ENCODE measurements around the gene ASCC1. TPM values are rescaled to one million over a fixed set of nuclear protein-coding genes. Genes with fewer than 3 reads are reported as not detected.

ASCC1 gene
- total RNA-seq, 4 donors from 2014 or later, result 13.4 to 34.0 (median 20.5) TPM

GRCh38 chr10:72126184-72126871 lies 89.7 kb downstream of the ASCC1 start:
- in situ Hi-C loops (cut with MboI; ENCODE audit: low pct_ligation_motif_present in 1 of 4, low pct_unique_long_range_greater_than_20kb in 1 of 4, low sequenced_read_pairs in 3 of 4) (loop anchor here in 1 of 4 donors (25.0 kb wide), 1 partner anchor 211 kb away; no protein-coding TSS in a partner anchor), intact Hi-C loops (cut with DNase I; ENCODE audit: low total_unique reads) (no loop called here)
- Histone ChIP-seq H3K9me3 (no peaks in the 10 kb centered on the region), H3K27ac (no peak overlapping the region), H3K4me3 (no peak overlapping the region), H3K4me1 (peaks cover 0 to 22% (median 0%) of the 10 kb centered on the region in 4 donors), H3K36me3 (peaks cover 0 to 11% (median 4%) of the 10 kb centered on the region in 4 donors), H3K27me3 (no peaks in the 10 kb centered on the region)
- no peak for TF ChIP-seq EP300 (IDR thresholded peaks at IDR 0.05; ENCODE audit: low read depth)
- TF ChIP-seq, protein P1, sequence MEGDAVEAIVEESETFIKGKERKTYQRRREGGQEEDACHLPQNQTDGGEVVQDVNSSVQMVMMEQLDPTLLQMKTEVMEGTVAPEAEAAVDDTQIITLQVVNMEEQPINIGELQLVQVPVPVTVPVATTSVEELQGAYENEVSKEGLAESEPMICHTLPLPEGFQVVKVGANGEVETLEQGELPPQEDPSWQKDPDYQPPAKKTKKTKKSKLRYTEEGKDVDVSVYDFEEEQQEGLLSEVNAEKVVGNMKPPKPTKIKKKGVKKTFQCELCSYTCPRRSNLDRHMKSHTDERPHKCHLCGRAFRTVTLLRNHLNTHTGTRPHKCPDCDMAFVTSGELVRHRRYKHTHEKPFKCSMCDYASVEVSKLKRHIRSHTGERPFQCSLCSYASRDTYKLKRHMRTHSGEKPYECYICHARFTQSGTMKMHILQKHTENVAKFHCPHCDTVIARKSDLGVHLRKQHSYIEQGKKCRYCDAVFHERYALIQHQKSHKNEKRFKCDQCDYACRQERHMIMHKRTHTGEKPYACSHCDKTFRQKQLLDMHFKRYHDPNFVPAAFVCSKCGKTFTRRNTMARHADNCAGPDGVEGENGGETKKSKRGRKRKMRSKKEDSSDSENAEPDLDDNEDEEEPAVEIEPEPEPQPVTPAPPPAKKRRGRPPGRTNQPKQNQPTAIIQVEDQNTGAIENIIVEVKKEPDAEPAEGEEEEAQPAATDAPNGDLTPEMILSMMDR (IDR thresholded peaks at IDR 0.05), result peak in 3 of 5 experiments; percentile 17 to 20 (median 18)
- no peak for DNase-seq
- 90 to 91% methylated on average over 2 to 3 of the region's 3 CpGs for WGBS, 2 donors (ENCODE audit: low coverage in 1 of 2)

DNA sequence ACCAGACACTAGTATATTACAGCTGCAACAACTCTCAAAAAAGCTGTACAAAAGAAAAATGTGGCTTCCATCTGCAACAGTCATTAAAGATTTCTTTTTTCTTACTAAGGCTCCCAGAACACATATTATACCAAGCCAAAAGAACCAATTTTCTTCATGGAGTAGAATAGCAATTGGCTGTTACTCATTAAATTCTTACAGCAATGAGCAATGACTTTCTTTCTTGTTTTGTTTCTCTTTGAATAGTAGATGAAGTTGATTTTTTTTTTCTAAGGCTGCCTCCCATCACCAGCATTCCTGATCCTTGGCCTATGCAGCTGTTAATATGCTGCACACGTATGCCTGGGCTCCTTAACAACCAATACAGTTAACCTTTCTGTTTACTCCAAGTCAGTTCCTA lies 91.1 kb downstream of the ASCC1 start:
- intact Hi-C loops (cut with DNase I; ENCODE audit: low total_unique reads), result loop anchor here (5.0 kb wide), 1 partner anchor 718 kb away; no protein-coding TSS in a partner anchor
- TF ChIP-seq EP300 (IDR thresholded peaks at IDR 0.05; ENCODE audit: low read depth), result no peak
- no peak for TF ChIP-seq POLR2A (IDR thresholded peaks at IDR 0.05)
- TF ChIP-seq, protein P1 (IDR thresholded peaks at IDR 0.05), result no peak
- no peak for TF ChIP-seq POLR2AphosphoS5 (IDR thresholded peaks at IDR 0.05)
- no peak for DNase-seq
- H3K9me3 ChIP-seq, result no peaks in the 10 kb centered on the region
- H3K27me3 ChIP-seq, result no peaks in the 10 kb centered on the region
- H3K4me1 ChIP-seq, result peaks cover 0 to 22% (median 0%) of the 10 kb centered on the region in 4 donors
- in situ Hi-C loops (cut with MboI; ENCODE audit: low pct_ligation_motif_present in 1 of 4, low pct_unique_long_range_greater_than_20kb in 1 of 4, low sequenced_read_pairs in 3 of 4), result loop anchor here in 1 of 4 donors (25.0 kb wide), 1 partner anchor 212 kb away; no protein-coding TSS in a partner anchor
- H3K27ac ChIP-seq, result no peak overlapping the region
- no peak overlapping the region for H3K4me3 ChIP-seq
- peaks cover 0 to 11% (median 4%) of the 10 kb centered on the region in 4 donors for H3K36me3 ChIP-seq
- 71 to 79% methylated on average over 1 of the region's 1 CpG for WGBS, 2 donors (ENCODE audit: low coverage in 1 of 2)

DNA sequence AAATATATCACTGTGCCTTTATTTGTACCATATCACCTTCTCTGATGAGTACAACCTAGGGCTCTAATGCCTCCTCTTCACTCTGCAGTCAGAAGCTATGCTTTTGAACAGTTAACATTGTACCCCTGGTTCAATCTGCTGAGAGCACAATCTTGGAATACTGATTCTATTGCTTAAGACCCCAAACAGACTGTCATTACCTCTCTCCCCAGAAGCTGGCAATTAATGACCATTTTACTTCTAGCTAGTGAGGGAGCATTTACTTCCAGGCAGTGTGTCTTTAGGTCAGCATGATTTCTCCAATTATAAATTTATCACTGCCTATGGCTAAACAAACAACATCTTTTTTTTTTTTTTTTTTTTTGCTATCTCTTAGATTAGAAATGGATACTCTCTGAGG lies 91.7 kb downstream of the ASCC1 start:
- H3K27ac ChIP-seq, result no peak overlapping the region
- H3K4me1 ChIP-seq, result peaks cover 0 to 22% (median 0%) of the 10 kb centered on the region in 4 donors
- DNase-seq, result no peak
- H3K9me3 ChIP-seq, result no peaks in the 10 kb centered on the region
- H3K4me3 ChIP-seq, result no peak overlapping the region
- intact Hi-C loops (cut with DNase I; ENCODE audit: low total_unique reads), result loop anchor here (5.0 kb wide), 1 partner anchor 717 kb away; no protein-coding TSS in a partner anchor
- peaks cover 0 to 11% (median 4%) of the 10 kb centered on the region in 4 donors for H3K36me3 ChIP-seq
- no peaks in the 10 kb centered on the region for H3K27me3 ChIP-seq
- TF ChIP-seq, protein P1 (IDR thresholded peaks at IDR 0.05), result no peak
- TF ChIP-seq EP300 (IDR thresholded peaks at IDR 0.05; ENCODE audit: low read depth) (no peak), POLR2A (IDR thresholded peaks at IDR 0.05) (no peak), POLR2AphosphoS5 (IDR thresholded peaks at IDR 0.05) (no peak)
- in situ Hi-C loops (cut with MboI; ENCODE audit: low pct_ligation_motif_present in 1 of 4, low pct_unique_long_range_greater_than_20kb in 1 of 4, low sequenced_read_pairs in 3 of 4), result no loop called here

- H3K27me3 ChIP-seq, result no peaks in the 10 kb centered on the region
- intact Hi-C loops (cut with DNase I; ENCODE audit: low total_unique reads) (loop anchor here (5.0 kb wide), 1 partner anchor 716 kb away; no protein-coding TSS in a partner anchor), in situ Hi-C loops (cut with MboI; ENCODE audit: low pct_ligation_motif_present in 1 of 4, low pct_unique_long_range_greater_than_20kb in 1 of 4, low sequenced_read_pairs in 3 of 4) (no loop called here)
- no peaks in the 10 kb centered on the region for H3K9me3 ChIP-seq
- H3K4me1 ChIP-seq, result peaks cover 0 to 22% (median 0%) of the 10 kb centered on the region in 4 donors
- TF ChIP-seq POLR2AphosphoS5 (IDR thresholded peaks at IDR 0.05) (no peak), POLR2A (IDR thresholded peaks at IDR 0.05) (no peak), EP300 (IDR thresholded peaks at IDR 0.05; ENCODE audit: low read depth) (no peak)
- TF ChIP-seq, protein P1 (IDR thresholded peaks at IDR 0.05), result no peak
- H3K27ac ChIP-seq, result no peak overlapping the region
- peaks cover 0 to 11% (median 3%) of the 10 kb centered on the region in 4 donors for H3K36me3 ChIP-seq
- no peak overlapping the region for H3K4me3 ChIP-seq
- DNase-seq, result no peak
- WGBS, 2 donors (ENCODE audit: low coverage in 1 of 2), result 59 to 65% methylated on average over 4 of the region's 4 CpGs
Observed at GRCh38 chr10:72123616-72124015, 92.5 kb downstream of the ASCC1 start.
